GM21723 (cell line): ENCODE measurements around the gene HTR5A.
A peak's percentile ranks its signal among the peaks of the same experiment; 100 is the strongest.
"Not testable (repeated sequence)": the region's sequence is repeated elsewhere in the genome, so short reads cannot be mapped to it uniquely, and the experiment has no call there.

Experiments
- ATAC-seq: cut with Tn5 transposase; IDR thresholded peaks from one replicate; pipeline ENCODE4 v1.9.1; 2021; ENCODE audit warnings: mild to moderate bottlenecking, moderate library complexity; ENCODE audit not compliant: unreplicated experiment

HTR5A gene

GRCh38 chr7:155069992-155070751 is at the start of gene HTR5A:
Gene HTR5A (plus strand): TSS chr7:155070324. CDS start chr7:155070900, 576 bp downstream.
- peak; percentile 99 for ATAC-seq

GRCh38 chr7:155020996-155021395 is 49.1 kb upstream of the HTR5A start:
- ATAC-seq: no peak

GRCh38 chr7:155021699-155022145 is 48.4 kb upstream of the HTR5A start:
- no peak for ATAC-seq

- no peak for ATAC-seq
Observed at GRCh38 chr7:155027879-155028278, 42.2 kb upstream of the HTR5A start.

- ATAC-seq: no peak
Observed at GRCh38 chr7:155032978-155033377, 37.1 kb upstream of the HTR5A start.

- not testable (repeated sequence) for ATAC-seq
Observed at GRCh38 chr7:155034495-155034894, 35.6 kb upstream of the HTR5A start.

GRCh38 chr7:155038335-155038734 is 31.8 kb upstream of the HTR5A start:
- no peak for ATAC-seq

GRCh38 chr7:155043756-155044155 is 26.4 kb upstream of the HTR5A start:
- no peak for ATAC-seq

- ATAC-seq: no peak
Observed at GRCh38 chr7:155048006-155048405, 22.1 kb upstream of the HTR5A start.

GRCh38 chr7:155051355-155051754 is 18.8 kb upstream of the HTR5A start:
- ATAC-seq: no peak

- ATAC-seq: no peak
Observed at GRCh38 chr7:155053002-155053401, 17.1 kb upstream of the HTR5A start.

GRCh38 chr7:155054761-155055160 is 15.4 kb upstream of the HTR5A start:
- ATAC-seq: no peak

GRCh38 chr7:155057076-155057475 is 13.0 kb upstream of the HTR5A start:
- ATAC-seq: no peak

- no peak for ATAC-seq
Observed at GRCh38 chr7:155058896-155059295, 11.2 kb upstream of the HTR5A start.

GRCh38 chr7:155059703-155060102 is 10.4 kb upstream of the HTR5A start:
- ATAC-seq: no peak

GRCh38 chr7:155062411-155062810 is 7.7 kb upstream of the HTR5A start:
- no peak for ATAC-seq

GRCh38 chr7:155064186-155064585 is 5.9 kb upstream of the HTR5A start:
- no peak for ATAC-seq

GRCh38 chr7:155066417-155066950 is 3.6 kb upstream of the HTR5A start:
- no peak for ATAC-seq

GRCh38 chr7:155071121-155071651 is 1.1 kb downstream of the HTR5A start:
- ATAC-seq: no peak

GRCh38 chr7:155071916-155072571 is 1.9 kb downstream of the HTR5A start:
- no peak for ATAC-seq

GRCh38 chr7:155073922-155074321 is 3.8 kb downstream of the HTR5A start:
- ATAC-seq: no peak

GRCh38 chr7:155084021-155084420 is 13.9 kb downstream of the HTR5A start:
- ATAC-seq: no peak
